Measurements from ENCODE around the gene GCH1.

- TF ChIP-seq CEBPB (IDR thresholded peaks at IDR 0.05): no peak
- TF ChIP-seq CTCF (IDR thresholded peaks at IDR 0.05): no peak
- no peak for TF ChIP-seq SREBF2 (IDR thresholded peaks at IDR 0.05)
- no peak for TF ChIP-seq SMC3 (IDR thresholded peaks at IDR 0.05)
- TF ChIP-seq EP300 (IDR thresholded peaks at IDR 0.05): no peak
- no peak for TF ChIP-seq REST (IDR thresholded peaks at IDR 0.05)
- no peak for TF ChIP-seq MAX (IDR thresholded peaks at IDR 0.05)
- no peak for TF ChIP-seq RAD21 (conservative IDR thresholded peaks at IDR 0.05 in 1 of 2, IDR thresholded peaks at IDR 0.05 in 1 of 2)
- no peak for TF ChIP-seq ZFP36 (IDR thresholded peaks at IDR 0.05; ENCODE audit: borderline replicate concordance, partially characterized antibody)
- no peak for TF ChIP-seq NR3C1 (IDR thresholded peaks at IDR 0.05)
- TF ChIP-seq POLR2A (IDR thresholded peaks at IDR 0.05; ENCODE audit: low read length): no peak
- no peak for TF ChIP-seq ZNF302 (CRISPR knock-in tag; IDR thresholded peaks at IDR 0.05)
- no peak for TF ChIP-seq ELK1 (IDR thresholded peaks at IDR 0.05; ENCODE audit: low read depth, low read length)
- no peak for TF ChIP-seq TP53 (CRISPR knock-in tag; IDR thresholded peaks at IDR 0.05)
Observed at GRCh38 chr14:54822685-54823084, 79.9 kb downstream of the GCH1 start.

All from A549 (cell line).